Mucosa of descending colon (tissue), 3 donors: ENCODE results near the gene MOB3C. TPM values are rescaled to one million over a fixed set of nuclear protein-coding genes. Genes with fewer than 3 reads are reported as not detected.
A peak's percentile ranks its signal among the peaks of the same experiment; 100 is the strongest.
"Not testable (repeated sequence)": the region's sequence is repeated elsewhere in the genome, so short reads cannot be mapped to it uniquely, and the experiment has no call there.

Experiments
- ATAC-seq: fragments of 200-7000 bp; cut with Tn5 transposase; one replicate; pipeline ENCODE4 v1.9.1; 2020; ENCODE audit warnings: mild to moderate bottlenecking, moderate library complexity
- DNase-seq, 3 donors: peaks; one replicate each; pipeline ENCODE4 v3.0.0-alpha.2; 2020
- H3K36me3 ChIP-seq: fragments of 200-600 bp; one replicate; pipeline ENCODE4 v1.8.0; 2021; ENCODE audit warnings: low read depth, mild to moderate bottlenecking
- H3K4me1 ChIP-seq: fragments of 200-600 bp; one replicate; pipeline ENCODE4 v1.8.0; 2021; ENCODE audit warnings: low read depth, mild to moderate bottlenecking
- H3K4me3 ChIP-seq: fragments of 200-600 bp; one replicate; pipeline ENCODE4 v1.8.0; 2021; ENCODE audit warnings: mild to moderate bottlenecking
- H3K9me3 ChIP-seq: fragments of 200-600 bp; one replicate; pipeline ENCODE4 v1.8.0; 2021; ENCODE audit warnings: mild to moderate bottlenecking
- intact Hi-C, 2 donors: fragments of 100-400 bp; cut with DNase I in 1 of 2; cut with micrococcal nuclease in 1 of 2; formaldehyde crosslinking; loops; one replicate each; pipeline versions ENCODE4 v1.11.0 to v1.11.1; 2022; cut with DNase I, micrococcal nuclease
- long read RNA-seq, 2 donors: library from polyadenylated mRNA; unstranded; transcript quantifications; one replicate each; pipeline ENCODE4 v2.0.0, GENCODE V29; 2019 to 2021
- total RNA-seq, 3 donors: library from RNA; stranded (reverse); fragmentation: NEBNext Ultra II Directional in 2 of 3; extraction: Animal tissue kit (Norgen Biotek cat#: 25700) in 2 of 3; gene quantifications; one replicate each; pipeline versions ENCODE4 v1.2.1 to v1.2.4, GENCODE V29; 2021 to 2023
- TF ChIP-seq, protein P1 (sequence below): fragments of 200-600 bp; IDR thresholded peaks from one replicate; pipeline ENCODE4 v1.8.0; 2022; ENCODE audit warnings: antibody characterized with exemption, mild to moderate bottlenecking
- donor health status: DM: no; HTN: no; CAD: no; lungs with moderate emphysema.
- donor health status: DM: no; HTN: no; CAD: no.
- donor health status: DM: no; HTN: yes; CAD: no.

Gene MOB3C
- 10 to 100 TPM; 15.4 to 24.4 (median 17.4) TPM for total RNA-seq
- long read RNA-seq, donor 1, full-length matches to known transcripts, result 41 of 44 reads
- long read RNA-seq, donor 1, partial matches to known transcripts, result 0 of 44 reads
- long read RNA-seq, donor 1, other reads (novel, unspliced or antisense), result 3 of 44 reads
- long read RNA-seq, donor 2, partial matches to known transcripts, result 0 of 3 reads
- long read RNA-seq, donor 2, other reads (novel, unspliced or antisense), result 0 of 3 reads

DNA sequence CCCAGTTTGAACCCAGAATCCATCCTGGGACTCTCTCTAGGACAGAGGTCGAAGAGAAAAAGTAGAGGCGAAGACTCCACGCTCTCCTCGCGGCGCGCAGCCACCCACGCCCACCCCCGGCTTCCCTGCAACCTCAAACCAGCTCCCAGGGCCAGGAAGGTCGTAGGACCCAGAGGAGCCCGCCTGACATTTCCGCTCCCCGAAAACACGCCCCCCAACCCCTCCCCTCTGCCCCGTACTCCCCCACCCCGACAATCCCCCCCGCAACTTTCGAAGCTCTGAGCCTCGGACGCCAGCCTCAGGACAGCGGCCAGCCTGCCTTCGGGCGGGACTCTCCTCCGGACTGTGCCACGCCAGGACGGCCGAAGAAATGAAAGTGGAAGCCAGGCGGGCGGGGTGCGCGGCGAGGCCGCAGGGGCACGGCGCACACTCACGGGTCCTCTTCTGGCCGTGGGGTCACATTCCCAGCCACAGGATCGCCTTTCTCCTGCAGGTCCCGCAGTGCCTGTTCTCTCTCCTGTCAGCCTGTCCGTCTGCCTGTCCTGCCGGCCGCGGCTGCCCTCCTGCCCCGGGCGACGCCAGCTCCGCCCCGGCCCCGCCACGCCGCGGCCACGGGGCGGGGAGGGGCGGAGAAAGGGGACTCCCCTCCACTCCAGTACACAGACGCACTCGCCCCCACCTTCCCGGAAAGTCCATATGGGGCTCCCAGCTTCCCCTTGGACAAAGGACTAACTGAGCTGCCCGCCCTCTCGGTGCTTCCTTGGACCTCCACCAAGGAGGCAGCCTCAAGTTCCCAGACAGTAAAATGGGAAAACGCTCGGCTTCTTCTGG is at the start of gene MOB3C:
TSS of gene MOB3C (minus strand) at position 535 of the 831 bp plus-strand sequence. CDS start 3,490 bp downstream, outside the sequence.
- ATAC-seq (peak; percentile 92), DNase-seq (peak; percentile 84 to 89 (median 86))
- no peaks in the 10 kb centered on the region for H3K9me3 ChIP-seq
- TF ChIP-seq, protein P1, sequence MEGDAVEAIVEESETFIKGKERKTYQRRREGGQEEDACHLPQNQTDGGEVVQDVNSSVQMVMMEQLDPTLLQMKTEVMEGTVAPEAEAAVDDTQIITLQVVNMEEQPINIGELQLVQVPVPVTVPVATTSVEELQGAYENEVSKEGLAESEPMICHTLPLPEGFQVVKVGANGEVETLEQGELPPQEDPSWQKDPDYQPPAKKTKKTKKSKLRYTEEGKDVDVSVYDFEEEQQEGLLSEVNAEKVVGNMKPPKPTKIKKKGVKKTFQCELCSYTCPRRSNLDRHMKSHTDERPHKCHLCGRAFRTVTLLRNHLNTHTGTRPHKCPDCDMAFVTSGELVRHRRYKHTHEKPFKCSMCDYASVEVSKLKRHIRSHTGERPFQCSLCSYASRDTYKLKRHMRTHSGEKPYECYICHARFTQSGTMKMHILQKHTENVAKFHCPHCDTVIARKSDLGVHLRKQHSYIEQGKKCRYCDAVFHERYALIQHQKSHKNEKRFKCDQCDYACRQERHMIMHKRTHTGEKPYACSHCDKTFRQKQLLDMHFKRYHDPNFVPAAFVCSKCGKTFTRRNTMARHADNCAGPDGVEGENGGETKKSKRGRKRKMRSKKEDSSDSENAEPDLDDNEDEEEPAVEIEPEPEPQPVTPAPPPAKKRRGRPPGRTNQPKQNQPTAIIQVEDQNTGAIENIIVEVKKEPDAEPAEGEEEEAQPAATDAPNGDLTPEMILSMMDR, result no peak
- no peaks in the 10 kb centered on the region for H3K36me3 ChIP-seq
- intact Hi-C loops, result no loop called here
- peaks cover 26% of the 10 kb centered on the region for H3K4me1 ChIP-seq
- H3K4me3 ChIP-seq, result peak within 1 kb of the TSS; percentile 67

- ATAC-seq, result no peak
- Histone ChIP-seq H3K4me3 (no peak overlapping the region), H3K4me1 (peaks cover 13% of the 10 kb centered on the region), H3K9me3 (no peaks in the 10 kb centered on the region), H3K36me3 (no peaks in the 10 kb centered on the region)
- TF ChIP-seq, protein P1, result no peak
- intact Hi-C loops, result no loop called here
- DNase-seq, result no peak
Measured at GRCh38 chr1:46665983-46666382, 49.4 kb upstream of the MOB3C start.

DNA sequence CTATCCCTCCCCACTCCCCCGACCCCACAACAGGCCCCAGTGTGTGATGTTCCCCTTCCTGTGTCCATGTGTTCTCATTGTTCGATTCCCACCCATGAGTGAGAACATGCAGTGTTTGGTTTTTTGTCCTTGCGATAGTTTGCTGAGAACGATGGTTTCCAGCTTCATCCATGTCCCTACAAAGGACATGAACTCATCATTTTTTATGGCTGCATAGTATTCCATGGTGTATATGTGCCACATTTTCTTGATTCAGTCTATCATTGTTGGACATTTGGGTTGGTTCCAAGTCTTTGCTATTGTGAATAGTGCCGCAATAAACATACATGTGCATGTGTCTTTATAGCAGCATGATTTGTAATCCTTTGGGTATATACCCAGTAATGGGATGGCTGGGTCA is 46.3 kb upstream of the MOB3C start:
- H3K4me3 ChIP-seq, H3K9me3 ChIP-seq, DNase-seq, intact Hi-C loops, H3K36me3 ChIP-seq, ATAC-seq: not testable (repeated sequence)
- peaks cover 13% of the 10 kb centered on the region for H3K4me1 ChIP-seq

- DNase-seq, H3K4me3 ChIP-seq, ATAC-seq, intact Hi-C loops, H3K36me3 ChIP-seq, H3K9me3 ChIP-seq, H3K4me1 ChIP-seq: not testable (repeated sequence)
Measured at GRCh38 chr1:46660116-46660515, 43.5 kb upstream of the MOB3C start.

DNA sequence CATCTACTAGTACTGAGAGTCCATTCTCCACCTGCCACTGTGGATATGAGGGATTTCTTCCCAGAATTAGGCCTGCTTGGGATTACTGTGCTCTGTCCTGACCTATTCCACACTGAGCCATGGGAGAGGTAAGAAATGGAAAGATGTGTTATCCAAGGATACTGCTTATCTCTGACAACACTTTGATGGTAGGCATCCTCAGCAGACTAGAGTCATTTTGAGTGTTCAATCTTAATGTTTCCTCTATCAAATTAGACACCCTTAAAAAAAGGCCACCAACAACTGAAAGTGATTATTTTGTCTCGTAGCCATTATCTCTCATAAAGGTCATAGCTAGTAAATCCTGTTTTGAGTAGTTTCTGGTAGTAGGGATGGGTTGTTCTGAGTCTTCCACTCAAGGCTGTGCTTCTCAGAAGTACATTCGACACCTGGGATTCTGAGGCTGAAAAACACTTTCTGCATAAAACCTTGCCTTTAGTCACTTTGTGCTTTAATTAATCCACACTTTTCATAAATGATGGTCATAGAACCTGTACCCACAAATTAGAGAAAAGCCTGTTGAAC is 42.8 kb upstream of the MOB3C start:
- no peak for DNase-seq
- H3K4me3 ChIP-seq, result no peak overlapping the region
- ATAC-seq, result no peak
- H3K36me3 ChIP-seq, result no peaks in the 10 kb centered on the region
- peaks cover 4% of the 10 kb centered on the region for H3K4me1 ChIP-seq
- intact Hi-C loops, result no loop called here
- no peaks in the 10 kb centered on the region for H3K9me3 ChIP-seq
- TF ChIP-seq, protein P1, result no peak

DNA sequence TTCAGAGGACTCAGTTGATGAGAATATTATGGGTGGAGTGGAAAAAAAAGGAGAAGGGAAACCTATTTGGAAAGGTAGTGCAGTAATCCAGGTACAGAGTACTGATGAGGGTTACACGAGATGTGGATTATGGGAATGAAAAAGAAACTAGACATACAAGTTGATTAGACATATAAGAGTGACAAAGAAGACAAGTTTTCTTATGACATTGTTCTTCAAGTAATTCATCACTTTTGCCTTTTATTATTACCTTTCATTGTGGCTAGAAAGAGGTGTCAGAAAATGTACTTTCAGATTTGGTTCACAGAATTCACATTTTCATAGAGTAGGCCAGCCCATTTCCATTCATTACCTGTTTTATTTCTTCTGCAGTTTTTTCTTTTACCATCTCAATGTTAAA is 41.2 kb upstream of the MOB3C start:
- TF ChIP-seq, protein P1, result no peak
- H3K4me1 ChIP-seq, result peaks cover 12% of the 10 kb centered on the region
- no peaks in the 10 kb centered on the region for H3K9me3 ChIP-seq
- no peak overlapping the region for H3K4me3 ChIP-seq
- intact Hi-C loops, result no loop called here
- ATAC-seq (no peak), DNase-seq (no peak)
- H3K36me3 ChIP-seq, result no peaks in the 10 kb centered on the region
